Heart left ventricle (tissue), 16 donors: Measurements from ENCODE around the gene LIPM. TPM values are rescaled to one million over a fixed set of nuclear protein-coding genes. Genes with fewer than 3 reads are reported as not detected.

Experiments used
- ATAC-seq, 4 donors: fragments of 200-7000 bp; cut with Tn5 transposase; one replicate each; pipeline ENCODE4 v1.9.1; 2020 to 2022; ENCODE audit warnings: moderate library complexity in 4 of 4, mild to moderate bottlenecking in 3 of 4, moderate number of reproducible peaks in 1 of 4
- DNase-seq, 5 donors: peaks; one replicate each; pipeline ENCODE4 v3.0.0-alpha.2; 2020
- H3K27ac ChIP-seq, 12 donors: fragments of 200-600 bp; sonication (generic) in 4 of 12; one replicate each; pipeline versions ENCODE4 v1.5.0 to v1.8.0; 2016 to 2022; ENCODE audit warnings: mild to moderate bottlenecking in 2 of 12
- H3K27me3 ChIP-seq, 9 donors: fragments of 200-600 bp; sonication (generic) in 2 of 9; one replicate each; pipeline versions ENCODE4 v1.5.1 to v1.8.0; 2016 to 2022; ENCODE audit warnings: mild to moderate bottlenecking in 3 of 9
- H3K36me3 ChIP-seq, 9 donors: fragments of 200-600 bp; sonication (generic) in 2 of 9; one replicate each; pipeline versions ENCODE4 v1.5.0 to v1.8.0; 2018 to 2022; ENCODE audit warnings: mild to moderate bottlenecking in 2 of 9
- H3K4me1 ChIP-seq, 12 donors: fragments of 200-600 bp; sonication (generic) in 4 of 12; one replicate each; pipeline versions ENCODE4 v1.5.0 to v1.8.0; 2016 to 2022; ENCODE audit warnings: mild to moderate bottlenecking in 3 of 12
- H3K4me3 ChIP-seq, 12 donors: fragments of 200-600 bp; sonication (generic) in 4 of 12; one replicate each; pipeline versions ENCODE4 v1.5.0 to v1.8.0; 2017 to 2022; ENCODE audit warnings: mild to moderate bottlenecking in 9 of 12, moderate library complexity in 4 of 12
- H3K9me3 ChIP-seq, 12 donors: fragments of 200-600 bp; sonication (generic) in 4 of 12; one replicate each; pipeline versions ENCODE4 v1.5.0 to v1.8.0; 2016 to 2022; ENCODE audit warnings: mild to moderate bottlenecking in 1 of 12
- POLR2A ChIP-seq, 2 donors: fragments of 450-650 bp; IDR thresholded peaks; one replicate each; pipeline ENCODE4 v1.6.1; 2017; ENCODE audit warnings: antibody characterized with exemption in 2 of 2, mild to moderate bottlenecking in 2 of 2, moderate library complexity in 2 of 2
- WGBS, 4 donors: extraction: QIAGEN DNeasy Blood & Tissue Kit in 2 of 4; methylation state at CpG; one replicate each; pipeline versions ENCODE4 v1.1.5 to v1.1.7; 2013 to 2018; 5-methylcytosine and 5-hydroxymethylcytosine counted together
- intact Hi-C, 10 donors: fragments of 100-400 bp; cut with DNase I; formaldehyde crosslinking; loops; one replicate each; pipeline versions ENCODE4 v1.11.1 to v1.14.2; 2022
- polyA plus RNA-seq, 2 donors: library from polyadenylated mRNA; stranded (reverse); fragments of 200-250 nt; gene quantifications; one replicate each; pipeline ENCODE4 v1.2.3, GENCODE V29; 2013
- total RNA-seq, 9 donors: library from RNA; depleted of rRNA in 2 of 9; stranded (reverse); fragments of >200 nt in 2 of 9; fragmentation: NEBNext Ultra II Directional in 3 of 9; extraction: Animal tissue kit (Norgen Biotek cat#: 25700) in 3 of 9; gene quantifications; one replicate each; pipeline versions ENCODE4 v1.1.0 to v1.2.4, GENCODE V29; 2016 to 2023
- TF ChIP-seq, protein P1 (sequence below), 12 donors: fragments of 200-600 bp; sonication (generic) in 4 of 12; IDR thresholded peaks; one replicate each; pipeline versions ENCODE4 v1.5.0 to v1.8.0; 2018 to 2022; ENCODE audit warnings: antibody characterized with exemption in 12 of 12, mild to moderate bottlenecking in 5 of 12
- donor health status: ischemic (EF 13 %, LVEDD 7.1; RV severe dilation, severe dysfunction).
- donor health status: healthy with polysubstance abuse.
- donor health status: DM: no; HTN: yes; CAD: no.
- donor health status: DM: no; HTN: no; CAD: no.
- donor health status: ischemic (EF 25% LVEDD 6.9; RV normal size, moderate dysfunction).
- donor health status: ischemic (EF 25% LVEDD 5.7; RV mildly dilated, moderate dysfunction).
- donor health status: healthy.
- donor health status: DM: yes; HTN: yes; CAD: no.
- donor health status: ischemic (EF 35%, LVEDD 5.7; RV mildly dilated, moderate dysfunction).
- donor health status: nonischemic (EF 11% LVEDD 7.7; RV severe dilation, severe dysfunction).
- donor health status: DM: yes; HTN: yes; CAD: no.
- donor health status: PGD.
- donor health status: ischemic (EF 29% LVEDD 5.4; RV normal size, mild dysfunction).
- donor health status: nonischemic (EF 23%, LVEDD 6.1; RV moderate dilation, normal function).

The LIPM gene
- total and polyA plus RNA-seq, 11 donors = not detected

DNA sequence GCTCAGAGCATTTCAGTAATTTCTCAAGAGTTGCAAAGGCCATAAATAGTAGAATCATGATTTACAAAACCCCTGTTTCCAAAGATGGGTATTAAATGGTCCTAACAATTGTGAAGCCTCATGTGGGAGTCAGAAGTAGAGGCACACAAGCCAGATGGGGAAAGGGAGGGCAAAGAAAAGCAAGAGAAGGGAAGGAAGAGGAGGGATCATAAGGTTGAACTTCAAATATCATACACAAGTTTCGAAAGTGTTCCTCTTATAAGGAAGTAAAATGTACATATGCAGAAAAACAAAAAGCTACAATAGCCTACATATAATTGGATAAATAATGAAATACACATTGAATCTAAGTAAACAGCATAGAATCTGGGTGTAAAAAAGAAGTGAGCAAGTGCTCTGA is 36.7 kb upstream of the LIPM start:
- Histone ChIP-seq H3K9me3 (no peaks in the 10 kb centered on the region), H3K27me3 (no peaks in the 10 kb centered on the region), H3K4me3 (no peak overlapping the region), H3K4me1 (peaks cover 0 to 6% (median 0%) of the 10 kb centered on the region in 12 donors), H3K27ac (no peak overlapping the region), H3K36me3 (no peaks in the 10 kb centered on the region)
- DNase-seq = no peak
- TF ChIP-seq, protein P1, sequence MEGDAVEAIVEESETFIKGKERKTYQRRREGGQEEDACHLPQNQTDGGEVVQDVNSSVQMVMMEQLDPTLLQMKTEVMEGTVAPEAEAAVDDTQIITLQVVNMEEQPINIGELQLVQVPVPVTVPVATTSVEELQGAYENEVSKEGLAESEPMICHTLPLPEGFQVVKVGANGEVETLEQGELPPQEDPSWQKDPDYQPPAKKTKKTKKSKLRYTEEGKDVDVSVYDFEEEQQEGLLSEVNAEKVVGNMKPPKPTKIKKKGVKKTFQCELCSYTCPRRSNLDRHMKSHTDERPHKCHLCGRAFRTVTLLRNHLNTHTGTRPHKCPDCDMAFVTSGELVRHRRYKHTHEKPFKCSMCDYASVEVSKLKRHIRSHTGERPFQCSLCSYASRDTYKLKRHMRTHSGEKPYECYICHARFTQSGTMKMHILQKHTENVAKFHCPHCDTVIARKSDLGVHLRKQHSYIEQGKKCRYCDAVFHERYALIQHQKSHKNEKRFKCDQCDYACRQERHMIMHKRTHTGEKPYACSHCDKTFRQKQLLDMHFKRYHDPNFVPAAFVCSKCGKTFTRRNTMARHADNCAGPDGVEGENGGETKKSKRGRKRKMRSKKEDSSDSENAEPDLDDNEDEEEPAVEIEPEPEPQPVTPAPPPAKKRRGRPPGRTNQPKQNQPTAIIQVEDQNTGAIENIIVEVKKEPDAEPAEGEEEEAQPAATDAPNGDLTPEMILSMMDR (IDR thresholded peaks at IDR 0.05) = no peak
- TF ChIP-seq POLR2A (IDR thresholded peaks at IDR 0.05) = no peak
- intact Hi-C loops = no loop called here
- ATAC-seq = no peak
- 60 to 77% (median 71%) methylated on average over 1 of the region's 1 CpG for WGBS, 4 donors

DNA sequence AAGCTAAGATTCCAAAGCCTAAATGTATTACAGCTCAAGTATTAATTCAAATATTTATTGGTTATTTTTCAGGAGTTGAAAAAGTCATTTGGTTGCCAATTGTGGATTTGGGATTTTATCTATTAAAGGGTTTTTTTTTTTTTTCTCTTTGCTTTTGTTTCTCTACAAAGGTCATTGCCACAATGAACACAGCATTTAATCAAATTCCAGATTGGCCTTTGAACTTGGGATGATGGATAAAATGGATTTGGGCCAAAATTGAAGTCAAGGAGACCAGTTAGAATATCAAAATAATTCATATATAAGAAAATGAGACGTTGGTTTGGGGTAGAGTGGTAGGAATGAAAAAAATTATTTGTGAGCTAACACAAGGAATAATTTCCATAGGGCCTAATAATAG is 33.1 kb upstream of the LIPM start:
- Histone ChIP-seq H3K9me3 (peaks cover 0 to 21% (median 1%) of the 10 kb centered on the region in 12 donors), H3K36me3 (no peaks in the 10 kb centered on the region), H3K27ac (no peak overlapping the region), H3K4me3 (no peak overlapping the region), H3K4me1 (peaks cover 0 to 6% (median 0%) of the 10 kb centered on the region in 12 donors), H3K27me3 (no peaks in the 10 kb centered on the region)
- ATAC-seq (no peak), DNase-seq (no peak)
- 53 to 70% (median 57%) methylated on average over 1 of the region's 1 CpG for WGBS, 4 donors
- intact Hi-C loops = no loop called here
- TF ChIP-seq, protein P1 (IDR thresholded peaks at IDR 0.05) = no peak
- TF ChIP-seq POLR2A (IDR thresholded peaks at IDR 0.05) = no peak

DNA sequence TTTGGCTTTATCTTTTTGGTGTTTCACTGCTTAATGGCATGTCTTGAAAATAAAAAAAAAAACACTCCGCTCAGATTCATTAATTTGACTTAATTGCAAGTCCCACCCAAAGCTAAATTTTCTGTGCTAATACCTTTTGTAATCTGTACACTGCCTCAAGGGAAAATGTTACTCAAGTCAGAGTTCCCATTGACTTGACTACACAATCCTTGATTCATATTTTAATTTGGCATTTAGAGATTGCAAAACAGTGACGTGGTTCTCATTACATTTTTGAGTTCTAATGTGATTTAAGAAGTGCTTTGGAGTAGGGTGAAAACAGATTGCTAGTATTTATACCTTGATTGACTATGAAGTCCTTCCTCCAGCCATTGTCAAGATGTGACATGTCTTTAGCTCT is 21.3 kb upstream of the LIPM start:
- DNase-seq (no peak), ATAC-seq (no peak)
- Histone ChIP-seq H3K4me1 (no peaks in the 10 kb centered on the region), H3K36me3 (no peaks in the 10 kb centered on the region), H3K27me3 (no peaks in the 10 kb centered on the region), H3K9me3 (no peaks in the 10 kb centered on the region), H3K27ac (no peak overlapping the region), H3K4me3 (no peak overlapping the region)
- TF ChIP-seq, protein P1 (IDR thresholded peaks at IDR 0.05) = no peak
- no peak for TF ChIP-seq POLR2A (IDR thresholded peaks at IDR 0.05)
- WGBS, 4 donors = 64 to 70% (median 69%) methylated on average over 2 of the region's 2 CpGs
- intact Hi-C loops = no loop called here

DNA sequence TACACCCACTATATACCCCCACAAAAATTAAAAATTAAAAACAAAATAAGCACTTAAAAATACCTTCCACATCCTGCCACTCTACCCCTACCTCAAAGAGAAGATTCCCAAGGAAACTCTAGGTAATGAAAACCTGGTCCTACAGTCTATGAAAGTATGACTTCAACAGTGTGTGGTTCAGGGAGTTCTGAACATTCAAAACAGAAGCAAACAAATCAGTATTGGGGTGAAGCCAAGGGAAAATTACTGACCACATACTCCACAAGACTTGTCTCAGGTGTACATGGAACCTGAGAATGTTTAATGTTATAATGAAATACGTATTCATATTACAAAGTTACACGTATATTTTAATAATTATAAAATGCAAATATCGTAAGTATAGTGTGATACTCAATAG is 20.3 kb upstream of the LIPM start:
- WGBS, 4 donors = 71 to 92% (median 78%) methylated on average over 3 of the region's 3 CpGs

More for the DNA sequence above, 20.3 kb upstream of the LIPM start:
- H3K36me3 ChIP-seq = no peaks in the 10 kb centered on the region
- TF ChIP-seq, protein P1 (IDR thresholded peaks at IDR 0.05) = no peak
- TF ChIP-seq POLR2A (IDR thresholded peaks at IDR 0.05) = no peak
- no peaks in the 10 kb centered on the region for H3K27me3 ChIP-seq
- no peaks in the 10 kb centered on the region for H3K9me3 ChIP-seq
- H3K4me1 ChIP-seq = no peaks in the 10 kb centered on the region
- no peak overlapping the region for H3K27ac ChIP-seq
- DNase-seq (no peak), ATAC-seq (no peak)
- no peak overlapping the region for H3K4me3 ChIP-seq
- intact Hi-C loops = no loop called here
